Astrocyte (in vitro differentiated cells and primary cell): Measurements from ENCODE around the gene SOBP. TPM values are rescaled to one million over a fixed set of nuclear protein-coding genes. Genes with fewer than 3 reads are reported as not detected.

Experiments
- DNase-seq: peaks from one replicate; pipeline ENCODE4 v3.0.0-alpha.2; 2010; ENCODE audit warnings: low read depth
- FAIRE-seq: peaks from 2 replicates; lab custom pipeline; 2011; peaks lifted over from hg19 to GRCh38; lab: Jason Lieb, UNC
- H2AFZ ChIP-seq: 2 replicates; pipeline ENCODE4 v1.6.0; 2012; ENCODE audit warnings: low read depth, low read length, inconsistent platforms
- H3K27ac ChIP-seq: 2 replicates; pipeline ENCODE4 v1.5.1; 2011; ENCODE audit warnings: low read depth, low read length, inconsistent platforms
- H3K27me3 ChIP-seq: 2 replicates; pipeline ENCODE4 v1.6.0; 2011; ENCODE audit warnings: low read length, inconsistent platforms; ENCODE audit not compliant: insufficient read depth
- H3K36me3 ChIP-seq: 2 replicates; pipeline ENCODE4 v1.5.1; 2011; ENCODE audit warnings: low read length, inconsistent platforms; ENCODE audit not compliant: insufficient read depth
- H3K4me1 ChIP-seq: 2 replicates; pipeline ENCODE4 v1.5.1; 2011; ENCODE audit warnings: low read length, inconsistent platforms; ENCODE audit not compliant: insufficient read depth
- H3K4me2 ChIP-seq: 2 replicates; pipeline ENCODE4 v1.6.0; 2012; ENCODE audit warnings: low read length, inconsistent platforms
- H3K4me3 ChIP-seq: 2 replicates; pipeline ENCODE4 v1.5.1; 2011; ENCODE audit warnings: low read depth, mild to moderate bottlenecking, low read length, inconsistent platforms; ENCODE audit not compliant: insufficient read depth
- H3K79me2 ChIP-seq: 2 replicates; pipeline ENCODE4 v1.6.0; 2012; ENCODE audit warnings: mild to moderate bottlenecking, low read length, inconsistent platforms; ENCODE audit not compliant: insufficient read depth
- H3K9ac ChIP-seq: 2 replicates; pipeline ENCODE4 v1.6.0; 2012; ENCODE audit warnings: mild to moderate bottlenecking, low read length, inconsistent platforms
- H3K9me3 ChIP-seq: 2 replicates; pipeline ENCODE4 v1.5.1; 2012; ENCODE audit warnings: low read depth, mild to moderate bottlenecking, low read length, inconsistent platforms; ENCODE audit not compliant: insufficient read depth
- H4K20me1 ChIP-seq: 2 replicates; pipeline ENCODE4 v1.6.0; 2012; ENCODE audit warnings: low read length, inconsistent platforms; ENCODE audit not compliant: insufficient read depth
- H3K27ac Mint-ChIP-seq: one replicate; pipeline ENCODE4 v1.8.0; 2021; ENCODE audit warnings: mild to moderate bottlenecking, mixed read lengths; ENCODE audit not compliant: unreplicated experiment
- H3K27me3 Mint-ChIP-seq: one replicate; pipeline ENCODE4 v1.8.0; 2021; ENCODE audit warnings: low read depth, mixed read lengths; ENCODE audit not compliant: unreplicated experiment
- H3K36me3 Mint-ChIP-seq: one replicate; pipeline ENCODE4 v1.8.0; 2021; ENCODE audit warnings: low read depth, mixed read lengths; ENCODE audit not compliant: unreplicated experiment
- H3K4me1 Mint-ChIP-seq: one replicate; pipeline ENCODE4 v1.8.0; 2021; ENCODE audit warnings: low read depth, mixed read lengths; ENCODE audit not compliant: unreplicated experiment
- H3K4me3 Mint-ChIP-seq: one replicate; pipeline ENCODE4 v1.8.0; 2021; ENCODE audit warnings: mild to moderate bottlenecking, moderate library complexity, mixed read lengths; ENCODE audit not compliant: unreplicated experiment
- H3K9me3 Mint-ChIP-seq: one replicate; pipeline ENCODE4 v1.8.0; 2021; ENCODE audit warnings: mild to moderate bottlenecking, mixed read lengths; ENCODE audit not compliant: unreplicated experiment
- EZH2 ChIP-seq: IDR thresholded peaks from 2 replicates; pipeline ENCODE4 v1.6.1; 2012; ENCODE audit warnings: mild to moderate bottlenecking, low read length, inconsistent platforms; ENCODE audit not compliant: insufficient read depth
- total RNA-seq: library from RNA; stranded (reverse); gene quantifications from 2 replicates; pipeline ENCODE4 v1.2.1, GENCODE V29; 2021
- TF ChIP-seq, protein P1 (sequence below): IDR thresholded peaks from 2 replicates; pipeline ENCODE4 v1.5.1; 2011; ENCODE audit warnings: low read depth, mild to moderate bottlenecking, inconsistent platforms, low read length, moderate library complexity; ENCODE audit not compliant: insufficient read depth

Gene SOBP
- total RNA-seq, 1 donor from 2014 or later = 4.7 TPM

DNA sequence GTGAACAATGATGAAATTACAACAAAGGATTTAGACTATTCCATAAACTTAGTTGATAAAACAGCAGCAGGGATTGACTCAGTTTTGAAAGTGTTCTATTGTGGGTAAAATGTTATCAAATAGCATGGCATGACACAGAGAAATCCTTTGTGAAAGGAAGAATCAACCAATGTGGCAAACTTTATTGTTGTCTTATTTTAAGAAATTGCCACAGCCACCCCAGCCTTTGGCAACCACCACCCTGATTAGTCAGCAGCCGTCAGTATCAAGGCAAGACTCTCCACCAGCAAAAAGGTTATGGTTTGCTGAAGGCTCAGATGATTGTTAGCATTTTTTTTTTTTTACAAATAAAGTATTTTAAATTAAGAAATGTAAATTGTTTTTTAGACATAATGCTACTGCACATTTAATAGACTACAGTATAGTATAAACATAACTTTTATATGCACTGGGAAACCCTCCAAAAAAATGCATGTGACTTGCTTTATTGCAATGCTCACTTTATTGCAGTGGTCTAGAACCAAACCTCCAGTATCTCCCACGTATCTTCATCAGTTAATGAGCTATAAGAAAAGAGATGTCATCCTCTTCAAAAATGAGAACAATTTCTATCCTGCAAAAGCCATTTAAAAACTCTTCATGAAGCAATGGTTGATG lies 162.7 kb downstream of the SOBP start:
- Histone ChIP-seq H3K9ac (no peak overlapping the region), H3K27ac (no peak overlapping the region), H4K20me1 (no peaks in the 10 kb centered on the region), H3K27me3 (peaks cover 3% of the 10 kb centered on the region), H3K36me3 (no peaks in the 10 kb centered on the region), H3K79me2 (no peaks in the 10 kb centered on the region), H3K4me2 (no peak overlapping the region), H3K9me3 (no peaks in the 10 kb centered on the region), H3K4me3 (no peak overlapping the region), H3K4me1 (peaks cover 7% of the 10 kb centered on the region), H2AFZ (no peak overlapping the region)
- Mint-ChIP-seq H3K27me3 (peaks cover 3% of the 10 kb centered on the region), H3K4me1 (peaks cover 10% of the 10 kb centered on the region), H3K4me3 (no peak overlapping the region), H3K27ac (no peak overlapping the region), H3K9me3 (peaks cover 9% of the 10 kb centered on the region), H3K36me3 (no peaks in the 10 kb centered on the region)
- no peak for FAIRE-seq
- no peak for DNase-seq
- TF ChIP-seq, protein P1, sequence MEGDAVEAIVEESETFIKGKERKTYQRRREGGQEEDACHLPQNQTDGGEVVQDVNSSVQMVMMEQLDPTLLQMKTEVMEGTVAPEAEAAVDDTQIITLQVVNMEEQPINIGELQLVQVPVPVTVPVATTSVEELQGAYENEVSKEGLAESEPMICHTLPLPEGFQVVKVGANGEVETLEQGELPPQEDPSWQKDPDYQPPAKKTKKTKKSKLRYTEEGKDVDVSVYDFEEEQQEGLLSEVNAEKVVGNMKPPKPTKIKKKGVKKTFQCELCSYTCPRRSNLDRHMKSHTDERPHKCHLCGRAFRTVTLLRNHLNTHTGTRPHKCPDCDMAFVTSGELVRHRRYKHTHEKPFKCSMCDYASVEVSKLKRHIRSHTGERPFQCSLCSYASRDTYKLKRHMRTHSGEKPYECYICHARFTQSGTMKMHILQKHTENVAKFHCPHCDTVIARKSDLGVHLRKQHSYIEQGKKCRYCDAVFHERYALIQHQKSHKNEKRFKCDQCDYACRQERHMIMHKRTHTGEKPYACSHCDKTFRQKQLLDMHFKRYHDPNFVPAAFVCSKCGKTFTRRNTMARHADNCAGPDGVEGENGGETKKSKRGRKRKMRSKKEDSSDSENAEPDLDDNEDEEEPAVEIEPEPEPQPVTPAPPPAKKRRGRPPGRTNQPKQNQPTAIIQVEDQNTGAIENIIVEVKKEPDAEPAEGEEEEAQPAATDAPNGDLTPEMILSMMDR = no peak
- TF ChIP-seq EZH2 = no peak

DNA sequence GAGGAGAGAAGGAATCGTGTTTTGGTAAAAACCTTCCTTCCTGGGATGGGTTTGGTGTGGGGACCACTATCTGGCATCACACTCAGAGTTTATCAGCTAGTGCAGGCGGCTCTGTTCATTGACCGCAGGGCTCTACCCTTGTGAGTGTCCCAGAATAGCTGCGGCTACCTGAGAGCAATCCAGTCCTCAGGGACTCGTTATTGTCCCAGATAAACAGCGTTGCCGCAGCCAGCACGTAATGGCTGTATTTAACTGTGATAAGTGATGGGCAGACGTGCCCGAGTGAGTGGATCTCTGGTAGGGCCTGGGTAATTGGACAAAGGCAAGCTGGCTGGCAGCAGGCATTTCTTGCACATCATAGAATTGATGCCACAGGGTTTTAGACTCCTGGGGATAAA lies 163.3 kb downstream of the SOBP start:
- Mint-ChIP-seq H3K4me3 (no peak overlapping the region), H3K4me1 (peaks cover 8% of the 10 kb centered on the region), H3K36me3 (no peaks in the 10 kb centered on the region), H3K9me3 (peaks cover 9% of the 10 kb centered on the region), H3K27ac (no peak overlapping the region), H3K27me3 (no peaks in the 10 kb centered on the region)
- DNase-seq = no peak
- H3K27me3 ChIP-seq = peaks cover 3% of the 10 kb centered on the region
- no peak overlapping the region for H2AFZ ChIP-seq
- peaks cover 12% of the 10 kb centered on the region for H3K4me1 ChIP-seq
- H4K20me1 ChIP-seq = no peaks in the 10 kb centered on the region
- TF ChIP-seq, protein P1 = no peak
- TF ChIP-seq EZH2 = no peak
- no peak overlapping the region for H3K27ac ChIP-seq
- no peaks in the 10 kb centered on the region for H3K79me2 ChIP-seq
- H3K4me3 ChIP-seq = no peak overlapping the region
- no peak overlapping the region for H3K4me2 ChIP-seq
- H3K9me3 ChIP-seq = no peaks in the 10 kb centered on the region
- no peak for FAIRE-seq
- no peak overlapping the region for H3K9ac ChIP-seq
- H3K36me3 ChIP-seq = no peaks in the 10 kb centered on the region

DNA sequence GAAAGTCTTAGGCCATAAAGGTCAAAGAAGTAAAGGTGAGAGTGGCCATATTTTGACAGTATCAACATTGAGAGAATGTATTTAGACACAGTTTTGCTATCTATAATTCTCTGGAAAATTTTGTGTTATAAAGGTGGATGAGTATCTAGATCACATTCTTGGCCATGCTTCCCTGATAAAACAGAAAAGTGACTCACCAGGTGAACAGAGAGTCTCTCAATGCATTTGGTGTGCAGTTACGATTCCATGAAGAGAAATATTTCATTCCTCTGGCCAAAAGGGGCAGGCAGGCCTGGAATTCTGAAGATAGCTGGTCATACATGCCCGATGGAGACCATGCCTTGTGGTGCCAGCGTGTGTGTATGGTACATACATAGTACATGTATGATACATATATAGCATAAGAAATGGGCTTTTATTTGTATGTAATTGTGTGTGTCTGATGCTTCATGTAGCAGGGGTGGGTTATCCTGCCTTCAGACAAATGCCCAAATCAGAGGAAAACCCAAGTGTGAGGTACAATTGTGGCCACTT lies 164.0 kb downstream of the SOBP start:
- Histone ChIP-seq H3K79me2 (no peaks in the 10 kb centered on the region), H3K27ac (no peak overlapping the region), H3K27me3 (peaks cover 3% of the 10 kb centered on the region), H3K4me1 (peaks cover 14% of the 10 kb centered on the region), H3K4me2 (no peak overlapping the region), H3K36me3 (no peaks in the 10 kb centered on the region), H4K20me1 (no peaks in the 10 kb centered on the region), H3K4me3 (no peak overlapping the region), H2AFZ (no peak overlapping the region), H3K9ac (no peak overlapping the region), H3K9me3 (no peaks in the 10 kb centered on the region)
- TF ChIP-seq, protein P1 = no peak
- no peak for TF ChIP-seq EZH2
- peaks cover 9% of the 10 kb centered on the region for H3K9me3 Mint-ChIP-seq
- H3K27ac Mint-ChIP-seq = no peak overlapping the region
- H3K4me1 Mint-ChIP-seq = peaks cover 11% of the 10 kb centered on the region
- no peak for FAIRE-seq
- no peaks in the 10 kb centered on the region for H3K36me3 Mint-ChIP-seq
- DNase-seq = no peak
- no peaks in the 10 kb centered on the region for H3K27me3 Mint-ChIP-seq
- no peak overlapping the region for H3K4me3 Mint-ChIP-seq
